HUES6 (cell line): ENCODE results near the gene TMPRSS4.

Source experiments
- H3K27ac ChIP-seq: 2 replicates; pipeline ENCODE4 v1.7.0; 2013; ENCODE audit warnings: low read depth, mild to moderate bottlenecking, low read length, inconsistent platforms
- H3K27me3 ChIP-seq: 2 replicates; pipeline ENCODE4 v1.6.1; 2013; ENCODE audit warnings: low read length; ENCODE audit not compliant: control insufficient read depth, insufficient read depth
- H3K36me3 ChIP-seq: 2 replicates; pipeline ENCODE4 v1.6.1; 2013; ENCODE audit warnings: low read length; ENCODE audit not compliant: control insufficient read depth, insufficient read depth
- H3K4me1 ChIP-seq: 2 replicates; pipeline ENCODE4 v1.6.1; 2013; ENCODE audit warnings: low read length; ENCODE audit not compliant: control insufficient read depth, insufficient read depth
- H3K4me3 ChIP-seq: 2 replicates; pipeline ENCODE4 v1.5.1; 2013; ENCODE audit warnings: low read depth, low read length
- H3K9ac ChIP-seq: one replicate; pipeline ENCODE4 v1.6.1; 2013; ENCODE audit warnings: mild to moderate bottlenecking, low read length
- H3K9me3 ChIP-seq: 2 replicates; pipeline ENCODE4 v1.6.1; 2013; ENCODE audit warnings: low read depth, low read length; ENCODE audit not compliant: control insufficient read depth, insufficient read depth

The TMPRSS4 gene

DNA sequence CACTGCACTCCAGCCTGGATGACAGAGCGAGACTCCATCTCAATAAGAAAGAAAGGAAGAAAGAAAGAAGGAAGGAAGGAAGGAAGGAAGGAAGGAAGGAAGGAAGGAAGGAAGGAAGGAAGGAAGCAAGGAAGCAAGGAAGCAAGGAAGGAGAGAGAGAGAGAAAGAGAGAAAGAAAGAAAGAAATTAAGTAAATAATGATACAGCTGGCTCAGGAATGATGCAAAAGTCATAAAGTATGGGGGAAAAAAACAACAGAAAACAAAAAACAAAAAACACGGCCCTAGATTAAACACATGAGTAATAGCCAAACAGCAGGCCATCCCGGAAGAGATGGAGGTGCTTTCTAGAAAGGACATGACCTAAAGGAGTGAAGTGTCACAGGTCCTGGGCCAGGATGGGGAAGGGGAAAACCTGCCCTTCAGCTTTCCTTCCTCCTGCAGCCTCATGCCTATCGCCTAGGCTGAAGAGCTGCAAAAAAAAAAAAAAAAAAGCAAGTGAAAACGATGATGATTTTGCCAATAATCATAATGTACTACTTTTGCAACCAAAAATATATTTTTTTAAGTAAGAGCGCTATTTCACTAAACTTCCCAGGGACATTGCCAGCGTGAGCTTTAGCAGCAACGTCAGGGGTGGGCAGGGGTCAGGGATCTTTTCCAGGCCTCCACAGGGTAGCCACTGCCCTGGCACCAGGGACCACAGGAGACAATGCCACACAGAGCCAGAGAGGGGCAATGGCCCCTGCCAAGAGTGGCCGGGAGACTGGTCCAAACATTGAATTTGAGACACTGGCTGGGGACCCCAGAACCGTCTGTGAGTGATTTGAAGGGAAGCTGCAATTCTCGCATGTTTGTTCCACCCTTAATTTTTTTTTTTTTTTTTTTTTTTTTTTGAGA, 28.2 kb upstream of the TMPRSS4 start:
- Histone ChIP-seq H3K4me3 (no peak overlapping the region), H3K4me1 (no peaks in the 10 kb centered on the region), H3K9ac (no peak overlapping the region), H3K27ac (no peak overlapping the region), H3K9me3 (no peaks in the 10 kb centered on the region), H3K27me3 (0 out of 2 replicates have a peak, but pooled peaks cover 3% of the 10 kb centered on the region), H3K36me3 (no peaks in the 10 kb centered on the region)

DNA sequence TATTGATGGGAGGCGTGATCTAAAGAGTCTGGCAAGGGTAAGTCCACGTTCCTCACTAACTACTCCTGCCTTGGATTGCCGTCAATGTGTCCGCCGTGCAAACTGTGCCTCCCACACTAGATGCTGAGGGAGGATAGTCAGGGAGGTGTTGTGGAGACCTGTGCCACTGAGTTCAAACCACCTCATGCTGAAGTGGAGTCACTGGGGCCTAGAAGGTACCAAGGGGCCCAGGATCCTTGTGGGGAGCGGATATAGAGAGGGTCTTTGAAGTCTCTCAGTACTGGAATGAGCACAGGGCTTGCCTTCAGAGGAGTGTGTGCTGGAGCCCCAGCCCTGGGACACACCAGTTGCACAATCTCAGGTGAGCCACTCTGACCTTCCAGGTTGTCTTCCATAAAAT, 27.1 kb upstream of the TMPRSS4 start:
- Histone ChIP-seq H3K9ac (no peak overlapping the region), H3K36me3 (no peaks in the 10 kb centered on the region), H3K27me3 (0 out of 2 replicates have a peak, but pooled peaks cover 3% of the 10 kb centered on the region)

DNA sequence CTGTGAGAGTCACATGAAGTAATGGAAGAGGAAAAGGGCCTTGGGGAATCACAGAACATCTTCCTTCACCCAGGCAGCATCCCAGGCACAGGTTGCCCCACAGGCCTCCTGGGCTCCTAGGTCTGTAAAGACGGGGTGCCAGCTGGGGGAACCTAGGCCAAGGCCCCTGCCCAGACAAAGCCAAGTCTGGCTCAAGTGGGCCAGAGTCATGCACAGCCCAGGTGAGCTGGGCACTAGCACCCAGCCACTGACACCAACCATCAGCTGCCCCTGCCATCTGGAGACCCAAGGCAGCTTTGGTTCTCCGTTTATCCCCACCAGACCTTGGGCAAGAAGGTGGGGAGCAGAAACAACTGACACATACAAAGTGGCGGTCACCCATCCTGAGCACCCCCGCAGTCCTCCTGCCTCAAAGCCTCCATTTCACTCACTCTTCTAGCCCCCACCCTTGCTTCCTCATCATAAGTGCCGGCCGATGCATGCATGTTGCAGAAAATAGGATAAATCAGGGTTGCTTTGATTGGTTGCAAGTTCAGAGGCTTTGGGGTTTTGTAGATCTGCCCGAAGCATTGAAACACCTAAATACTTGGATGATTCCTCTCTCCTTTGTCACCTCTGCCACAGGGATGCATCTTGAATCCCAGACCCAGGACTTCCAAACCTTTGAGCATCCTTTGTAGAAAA, 26.5 kb upstream of the TMPRSS4 start:
- 0 out of 2 replicates have a peak, but pooled peaks cover 3% of the 10 kb centered on the region for H3K27me3 ChIP-seq
- H3K4me1 ChIP-seq = no peaks in the 10 kb centered on the region
- no peaks in the 10 kb centered on the region for H3K36me3 ChIP-seq
- no peaks in the 10 kb centered on the region for H3K9me3 ChIP-seq
- no peak overlapping the region for H3K27ac ChIP-seq
- no peak overlapping the region for H3K4me3 ChIP-seq
- no peak overlapping the region for H3K9ac ChIP-seq

More for the DNA sequence above, 27.1 kb upstream of the TMPRSS4 start:
- Histone ChIP-seq H3K27ac (no peak overlapping the region), H3K9me3 (no peaks in the 10 kb centered on the region), H3K4me1 (no peaks in the 10 kb centered on the region), H3K4me3 (no peak overlapping the region)

DNA sequence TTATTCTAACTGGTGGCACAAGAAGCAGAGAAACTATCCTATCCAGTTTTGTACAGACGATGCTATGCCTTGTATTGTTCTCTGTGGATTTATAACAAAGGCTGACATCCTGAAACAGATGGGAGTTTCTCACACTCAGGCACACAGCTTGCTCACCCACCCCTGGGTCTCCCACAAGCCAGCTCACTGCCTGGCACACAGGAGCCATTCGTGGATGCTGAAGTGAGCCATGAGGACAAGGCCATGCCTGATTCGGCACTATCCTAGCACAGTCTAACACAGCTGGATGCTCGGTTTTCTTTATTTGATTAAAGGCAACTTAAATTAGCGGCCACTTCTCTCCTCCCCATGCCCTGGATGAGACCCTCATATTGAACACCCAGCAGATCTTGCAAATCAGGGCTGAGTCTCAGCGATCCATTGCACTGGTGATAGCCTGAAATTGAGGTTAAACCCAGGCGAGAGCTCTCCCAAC, 25.7 kb upstream of the TMPRSS4 start:
- H3K27me3 ChIP-seq = 0 out of 2 replicates have a peak, but pooled peaks cover 3% of the 10 kb centered on the region
- H3K9me3 ChIP-seq = no peaks in the 10 kb centered on the region
- no peaks in the 10 kb centered on the region for H3K36me3 ChIP-seq
- no peaks in the 10 kb centered on the region for H3K4me1 ChIP-seq
- H3K9ac ChIP-seq = no peak overlapping the region
- H3K4me3 ChIP-seq = no peak overlapping the region
- H3K27ac ChIP-seq = no peak overlapping the region

DNA sequence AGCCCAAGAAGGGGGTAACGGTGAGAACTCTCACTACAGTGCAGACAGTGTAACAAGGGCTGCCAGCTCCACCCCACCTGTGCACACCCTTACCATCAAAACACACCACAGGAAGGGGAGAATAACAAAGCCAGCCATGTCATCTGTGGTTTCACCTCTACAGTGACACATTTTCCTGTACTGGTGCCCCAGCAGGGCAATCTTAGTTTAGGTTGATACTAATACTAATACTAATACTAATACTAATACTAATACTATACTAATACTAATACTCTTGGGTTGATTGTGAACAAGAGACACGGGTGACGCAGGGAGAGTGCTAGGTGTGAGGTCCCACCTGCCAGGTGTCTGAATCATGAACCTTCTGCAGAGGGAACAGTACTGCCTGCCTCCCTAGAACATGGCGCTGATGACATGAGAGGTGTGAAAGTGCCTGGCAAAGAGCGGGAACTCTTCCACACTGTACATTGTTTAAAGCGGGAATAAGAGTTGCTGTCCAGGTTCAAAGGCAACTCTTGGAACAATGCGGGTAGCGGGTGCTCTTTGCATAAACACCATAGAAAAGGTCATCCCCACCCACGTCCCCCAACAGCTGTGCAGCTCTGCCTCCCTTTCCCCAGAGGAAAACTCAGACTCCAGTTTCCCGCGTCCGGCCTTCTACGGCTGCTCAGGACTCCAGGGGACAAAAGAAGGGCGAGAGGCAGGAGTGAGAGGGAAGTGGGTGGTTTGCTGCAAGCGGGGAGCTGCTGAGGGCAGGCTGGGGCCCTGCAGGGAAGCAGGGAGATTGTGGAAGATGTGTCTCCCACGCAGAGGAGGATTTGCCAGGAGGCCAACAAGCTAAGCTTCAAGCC, 25.0 kb upstream of the TMPRSS4 start:
- H3K4me3 ChIP-seq = no peak overlapping the region
- no peaks in the 10 kb centered on the region for H3K4me1 ChIP-seq
- no peak overlapping the region for H3K27ac ChIP-seq
- no peaks in the 10 kb centered on the region for H3K9me3 ChIP-seq
- H3K9ac ChIP-seq = no peak overlapping the region
- H3K27me3 ChIP-seq = 0 out of 2 replicates have a peak, but pooled peaks cover 3% of the 10 kb centered on the region
- no peaks in the 10 kb centered on the region for H3K36me3 ChIP-seq

DNA sequence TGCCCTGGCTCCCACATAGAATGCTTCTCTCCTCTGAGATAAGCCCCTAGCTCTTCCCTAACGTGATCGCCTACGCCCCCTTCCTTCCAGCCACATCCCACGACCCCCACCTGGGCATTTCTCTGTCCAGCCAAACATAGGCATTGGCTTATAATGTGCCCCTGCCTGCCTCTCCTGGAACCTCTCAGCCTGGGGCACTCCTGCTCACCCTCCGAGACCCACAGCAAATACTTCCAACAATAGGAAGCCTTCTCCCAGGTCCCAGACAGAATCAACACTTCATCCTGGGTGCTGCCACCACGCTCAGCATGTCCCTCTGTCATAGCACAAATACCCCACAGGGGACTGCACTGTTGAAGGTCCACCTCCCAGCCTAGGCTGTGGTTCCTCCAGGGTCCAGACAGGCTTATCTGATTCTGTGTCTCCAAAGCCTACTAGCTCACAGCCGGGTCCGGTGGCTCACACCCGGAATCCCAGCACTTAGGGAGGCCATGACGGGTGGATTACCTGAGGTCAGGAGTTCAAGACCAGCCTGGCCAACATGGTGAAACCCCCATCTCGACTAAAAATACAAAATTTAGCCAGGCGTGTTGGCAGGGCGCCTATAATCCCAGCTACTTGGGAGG, 24.2 kb upstream of the TMPRSS4 start:
- no peaks in the 10 kb centered on the region for H3K9me3 ChIP-seq
- no peak overlapping the region for H3K27ac ChIP-seq
- no peaks in the 10 kb centered on the region for H3K36me3 ChIP-seq
- no peak overlapping the region for H3K9ac ChIP-seq
- no peak overlapping the region for H3K4me3 ChIP-seq
- 0 out of 2 replicates have a peak, but pooled peaks cover 3% of the 10 kb centered on the region for H3K27me3 ChIP-seq
- H3K4me1 ChIP-seq = no peaks in the 10 kb centered on the region

DNA sequence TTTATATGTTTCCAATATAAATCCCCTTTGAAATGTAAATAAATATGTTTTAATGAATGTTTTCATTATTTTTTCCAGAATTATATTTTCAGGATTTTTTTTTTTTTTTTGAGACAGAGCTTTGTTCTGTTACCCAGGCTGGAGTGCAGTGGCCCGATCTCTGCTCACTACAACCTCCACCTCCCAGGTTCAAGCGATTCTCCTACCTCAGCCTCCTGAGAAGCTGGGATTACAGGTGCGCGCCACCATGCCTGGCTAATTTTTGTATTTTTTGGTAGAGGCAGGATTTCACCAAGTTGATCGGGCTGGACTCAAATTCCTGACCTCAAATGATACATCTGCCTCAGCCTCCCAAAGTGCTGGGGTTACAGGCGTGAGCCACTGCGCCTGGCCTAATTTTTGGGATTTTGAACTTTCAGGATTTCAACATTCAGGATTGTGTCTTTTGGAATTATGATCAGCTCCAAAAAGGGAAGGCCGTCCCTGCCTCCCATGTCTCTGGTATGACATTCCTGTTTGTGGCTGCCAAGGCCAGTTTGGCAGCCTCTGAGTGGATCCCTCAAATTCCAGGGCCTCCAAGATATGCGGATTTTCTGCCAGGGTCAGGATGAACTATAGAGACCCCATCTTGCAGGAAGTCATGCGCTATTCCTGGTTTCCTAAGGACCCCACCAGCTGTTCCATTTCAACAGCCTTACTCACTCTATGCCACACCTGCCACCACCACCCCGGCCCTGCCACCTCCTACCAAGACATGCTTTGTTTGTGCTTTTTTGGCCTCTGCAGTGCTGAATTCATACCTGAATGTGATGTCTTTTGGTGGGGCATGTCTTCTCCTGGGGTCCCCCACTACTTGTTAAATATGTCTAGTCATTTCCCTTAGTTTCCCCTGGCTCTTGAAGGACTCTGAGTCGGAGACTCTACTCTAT, 21.9 kb upstream of the TMPRSS4 start:
- H3K9me3 ChIP-seq = no peaks in the 10 kb centered on the region
- H3K27me3 ChIP-seq = 0 out of 2 replicates have a peak, but pooled peaks cover 3% of the 10 kb centered on the region
- H3K9ac ChIP-seq = no peak overlapping the region
- H3K36me3 ChIP-seq = no peaks in the 10 kb centered on the region
- H3K4me3 ChIP-seq = no peak overlapping the region
- no peaks in the 10 kb centered on the region for H3K4me1 ChIP-seq
- no peak overlapping the region for H3K27ac ChIP-seq

DNA sequence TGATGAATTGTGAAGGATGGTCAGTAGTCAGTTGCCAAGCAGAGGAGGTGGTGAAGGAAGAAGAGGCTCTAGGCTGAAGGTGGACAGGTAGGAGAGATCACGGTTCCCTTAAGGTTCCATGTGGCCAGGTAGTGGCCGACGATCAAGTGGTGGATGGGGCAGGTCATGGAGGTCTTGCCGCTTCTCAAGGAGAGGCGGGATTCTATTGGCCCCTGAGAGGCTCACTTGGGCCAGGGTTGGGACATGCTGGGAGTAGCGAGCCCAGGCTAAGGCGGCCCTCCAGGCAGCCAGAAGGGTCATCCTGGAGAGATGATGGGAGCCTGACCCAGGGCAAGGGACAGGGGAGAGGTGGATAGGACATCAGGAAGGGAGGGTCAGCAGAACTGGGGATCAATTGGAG, 20.9 kb upstream of the TMPRSS4 start:
- 0 out of 2 replicates have a peak, but pooled peaks cover 3% of the 10 kb centered on the region for H3K27me3 ChIP-seq
- no peak overlapping the region for H3K9ac ChIP-seq
- H3K4me3 ChIP-seq = no peak overlapping the region
- no peaks in the 10 kb centered on the region for H3K9me3 ChIP-seq
- H3K4me1 ChIP-seq = no peaks in the 10 kb centered on the region
- no peaks in the 10 kb centered on the region for H3K36me3 ChIP-seq
- no peak overlapping the region for H3K27ac ChIP-seq

DNA sequence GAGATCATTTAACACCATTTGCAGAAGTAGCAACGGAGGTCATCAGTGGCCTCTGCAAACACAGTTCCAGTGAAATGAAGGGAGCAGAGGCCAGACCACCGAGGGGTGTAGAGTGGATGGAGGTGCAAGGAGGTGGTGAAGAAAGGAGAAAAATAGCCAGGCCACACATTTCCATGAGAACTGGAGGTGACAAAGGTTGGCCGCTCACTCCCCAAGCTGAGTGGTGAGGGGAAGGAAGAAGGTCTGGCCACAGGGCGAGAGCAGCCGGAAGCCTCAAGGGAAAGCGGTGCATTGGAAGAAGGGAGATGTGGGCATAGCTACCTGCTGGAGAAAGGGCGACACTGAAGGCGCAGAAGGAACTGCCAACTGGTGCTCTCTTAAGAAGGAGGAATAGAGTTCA, 20.1 kb upstream of the TMPRSS4 start:
- no peak overlapping the region for H3K27ac ChIP-seq
- no peaks in the 10 kb centered on the region for H3K36me3 ChIP-seq
- H3K9ac ChIP-seq = no peak overlapping the region
- H3K27me3 ChIP-seq = no peaks in the 10 kb centered on the region
- no peaks in the 10 kb centered on the region for H3K4me1 ChIP-seq
- no peak overlapping the region for H3K4me3 ChIP-seq
- no peaks in the 10 kb centered on the region for H3K9me3 ChIP-seq
